Measurements from ENCODE around the gene LONRF3. TPM values are rescaled to one million over a fixed set of nuclear protein-coding genes. Genes with fewer than 3 reads are reported as not detected.
A peak's percentile ranks its signal among the peaks of the same experiment; 100 is the strongest.
"Not testable (repeated sequence)": the region's sequence is repeated elsewhere in the genome, so short reads cannot be mapped to it uniquely, and the experiment has no call there.

LONRF3 gene
- total RNA-seq, 2 experiments from 2014 or later: 1.6 TPM

DNA sequence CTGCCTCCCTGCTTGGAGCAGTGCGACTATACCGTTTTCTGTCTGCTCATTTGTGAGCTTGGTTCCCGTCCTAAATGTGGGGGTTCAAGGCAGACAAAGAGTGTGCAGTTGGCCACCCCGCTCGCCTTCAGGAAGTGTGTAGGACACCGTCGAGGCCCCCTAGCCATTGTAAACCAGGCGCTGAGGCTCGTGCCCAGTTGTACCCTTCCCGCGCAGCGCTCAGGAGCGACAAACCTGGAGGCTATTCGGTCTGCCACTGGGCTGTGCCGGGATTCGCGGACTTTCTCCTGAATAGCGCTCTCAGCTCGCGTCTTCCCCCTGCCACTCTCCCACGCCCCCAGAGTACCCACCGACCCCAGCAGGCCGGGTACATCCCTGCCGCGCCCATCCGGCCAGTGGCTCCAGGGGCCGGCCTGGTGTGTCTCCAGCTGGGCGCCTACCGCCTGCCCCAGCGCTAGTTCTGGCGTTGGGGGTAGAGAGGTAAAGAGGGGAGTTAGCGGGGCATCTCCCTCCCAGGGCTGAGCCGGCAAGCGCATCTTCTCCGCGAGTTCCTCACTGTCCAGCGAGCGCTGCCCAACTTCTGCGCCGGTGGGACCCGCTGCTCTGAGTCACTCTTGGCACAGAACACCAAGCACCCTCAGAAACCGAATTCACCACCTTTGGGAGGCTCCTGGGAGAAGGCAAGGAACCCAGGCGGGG lies 880 bp upstream of the LONRF3 start:
- Mint-ChIP-seq H3K4me1 (peaks cover 6% of the 10 kb centered on the region), H3K9me3 (no peaks in the 10 kb centered on the region), H3K36me3 (no peaks in the 10 kb centered on the region), H3K4me3 (no peak overlapping the region), H3K27ac (no peak overlapping the region), H3K27me3 (peaks cover 25% of the 10 kb centered on the region)
- DNase-seq: no peak
- no peak for ATAC-seq (ENCODE audit: low read depth)
- POLR2A ChIA-PET: interaction anchor here (0.5 kb wide), 1 partner anchor 850 kb away, joined by 3 read pairs; no protein-coding TSS in a partner anchor

DNA sequence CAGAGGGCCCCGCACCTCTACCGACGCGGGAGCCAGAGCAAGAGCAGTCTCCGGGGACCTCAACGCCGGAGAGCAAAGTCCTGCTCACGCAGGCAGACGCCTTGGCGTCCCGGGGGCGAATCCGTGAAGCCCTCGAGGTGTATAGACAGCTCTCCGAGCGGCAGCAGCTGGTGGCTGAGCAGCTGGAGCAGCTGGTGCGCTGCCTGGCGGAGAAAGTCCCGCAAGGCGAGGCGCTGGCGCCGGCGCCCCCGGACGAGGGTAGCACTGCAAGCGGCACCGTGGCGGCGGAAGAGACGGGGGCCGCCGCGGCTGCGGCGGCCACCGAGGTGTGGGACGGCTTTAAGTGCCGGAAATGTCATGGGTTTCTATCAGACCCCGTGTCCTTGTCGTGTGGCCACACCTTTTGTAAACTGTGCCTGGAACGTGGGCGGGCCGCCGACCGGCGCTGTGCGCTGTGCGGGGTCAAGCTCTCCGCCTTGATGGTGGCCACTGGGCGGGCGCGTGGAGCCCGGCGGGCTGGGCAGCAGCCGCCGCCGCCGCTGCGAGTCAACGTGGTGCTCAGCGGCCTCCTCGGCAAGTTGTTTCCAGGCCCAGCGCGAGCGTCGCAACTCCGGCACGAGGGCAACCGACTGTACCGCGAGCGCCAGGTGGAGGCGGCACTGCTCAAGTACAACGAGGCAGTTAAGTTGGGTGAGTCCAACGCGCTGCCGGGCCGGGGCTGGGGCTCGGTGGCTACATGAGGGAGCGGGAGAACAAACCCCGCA lies 672 bp downstream of the LONRF3 start:
- Mint-ChIP-seq H3K36me3 (no peaks in the 10 kb centered on the region), H3K4me1 (peaks cover 6% of the 10 kb centered on the region), H3K9me3 (no peaks in the 10 kb centered on the region), H3K27ac (peak overlapping the region; percentile 84), H3K4me3 (peak overlapping the region; percentile 86), H3K27me3 (peaks cover 25% of the 10 kb centered on the region)
- DNase-seq (peak; percentile 61), ATAC-seq (ENCODE audit: low read depth) (peak; percentile 63)
- POLR2A ChIA-PET: interaction anchor here (1.2 kb wide), 1 partner anchor 30 kb away, joined by 3 read pairs; no protein-coding TSS in a partner anchor

GRCh38 chrX:118975831-118976598 lies 1.6 kb downstream of the LONRF3 start:
- peaks cover 21% of the 10 kb centered on the region for H3K27me3 Mint-ChIP-seq
- POLR2A ChIA-PET: no interaction called here

GRCh38 chrX:118976599-118977340 lies 2.4 kb downstream of the LONRF3 start:
- Mint-ChIP-seq H3K4me1 (peaks cover 6% of the 10 kb centered on the region), H3K36me3 (no peaks in the 10 kb centered on the region), H3K9me3 (no peaks in the 10 kb centered on the region), H3K27ac (no peak overlapping the region), H3K4me3 (peak overlapping the region; percentile 42), H3K27me3 (peaks cover 21% of the 10 kb centered on the region)
- ATAC-seq (ENCODE audit: low read depth) (no peak), DNase-seq (peak; percentile 40)
- POLR2A ChIA-PET: no interaction called here

More at GRCh38 chrX:118975831-118976598, 1.6 kb downstream of the LONRF3 start:
- Mint-ChIP-seq H3K4me1 (peaks cover 6% of the 10 kb centered on the region), H3K9me3 (no peaks in the 10 kb centered on the region), H3K36me3 (no peaks in the 10 kb centered on the region), H3K27ac (peak overlapping the region; percentile 84), H3K4me3 (peak overlapping the region; percentile 86)
- ATAC-seq (ENCODE audit: low read depth): peak; percentile 46
- DNase-seq: peak; percentile 53

DNA sequence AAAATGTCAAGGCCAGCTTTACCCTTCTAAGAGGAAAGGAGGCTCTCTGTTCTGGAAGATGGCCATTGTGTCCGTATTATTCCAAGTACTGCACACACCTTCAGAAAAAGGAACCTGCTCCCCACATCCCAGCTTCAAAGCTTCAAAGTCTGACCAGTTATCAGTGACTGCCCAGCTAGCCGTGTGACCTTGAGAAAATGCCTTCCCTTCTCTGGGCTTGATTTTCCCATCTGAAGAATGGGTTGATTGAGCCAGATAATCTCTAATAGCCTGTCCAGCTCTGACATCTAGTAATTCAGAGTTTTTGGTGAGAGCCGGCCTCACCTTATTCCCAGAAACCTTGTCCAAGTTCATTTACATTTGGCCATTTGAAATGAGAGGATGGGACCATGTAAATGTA lies 3.0 kb downstream of the LONRF3 start:
- H3K27ac Mint-ChIP-seq: no peak overlapping the region
- POLR2A ChIA-PET: no interaction called here
- no peak for ATAC-seq (ENCODE audit: low read depth)
- no peaks in the 10 kb centered on the region for H3K36me3 Mint-ChIP-seq
- no peaks in the 10 kb centered on the region for H3K9me3 Mint-ChIP-seq
- H3K27me3 Mint-ChIP-seq: peaks cover 20% of the 10 kb centered on the region
- H3K4me1 Mint-ChIP-seq: peaks cover 6% of the 10 kb centered on the region
- DNase-seq: no peak
- no peak overlapping the region for H3K4me3 Mint-ChIP-seq

GRCh38 chrX:118978451-118978850 lies 4.0 kb downstream of the LONRF3 start:
- H3K9me3 Mint-ChIP-seq: no peaks in the 10 kb centered on the region
- no peak overlapping the region for H3K27ac Mint-ChIP-seq
- no peaks in the 10 kb centered on the region for H3K36me3 Mint-ChIP-seq
- POLR2A ChIA-PET: no interaction called here
- H3K4me3 Mint-ChIP-seq: no peak overlapping the region
- H3K27me3 Mint-ChIP-seq: peaks cover 10% of the 10 kb centered on the region
- H3K4me1 Mint-ChIP-seq: peaks cover 6% of the 10 kb centered on the region
- DNase-seq: no peak
- no peak for ATAC-seq (ENCODE audit: low read depth)

DNA sequence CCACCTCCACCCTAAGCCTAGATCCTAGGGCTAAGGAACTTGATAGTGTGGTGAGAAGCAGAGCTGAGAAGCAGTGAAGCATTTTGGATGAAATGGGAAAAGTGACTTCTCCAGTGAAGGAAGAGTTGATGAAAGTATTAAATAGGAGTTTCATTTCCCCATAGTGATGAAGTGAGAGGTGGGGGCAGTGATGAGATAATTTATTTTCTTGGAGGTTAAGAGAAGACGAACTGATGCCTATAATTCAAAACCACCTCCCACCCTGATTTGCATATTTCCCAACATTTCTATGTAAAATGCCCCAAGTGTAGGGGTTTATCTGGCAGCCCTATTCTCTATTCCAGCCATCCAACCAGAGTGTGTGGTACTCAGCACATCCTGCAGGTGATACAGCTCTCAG lies 6.3 kb downstream of the LONRF3 start:
- no peak for ATAC-seq (ENCODE audit: low read depth)
- H3K27me3 Mint-ChIP-seq: peaks cover 2% of the 10 kb centered on the region
- peaks cover under 1% of the 10 kb centered on the region for H3K4me1 Mint-ChIP-seq
- H3K9me3 Mint-ChIP-seq: no peaks in the 10 kb centered on the region
- no peaks in the 10 kb centered on the region for H3K36me3 Mint-ChIP-seq
- no peak for DNase-seq
- POLR2A ChIA-PET: no interaction called here
- no peak overlapping the region for H3K4me3 Mint-ChIP-seq
- H3K27ac Mint-ChIP-seq: no peak overlapping the region

GRCh38 chrX:118983513-118983912 lies 9.1 kb downstream of the LONRF3 start:
- no peaks in the 10 kb centered on the region for H3K27me3 Mint-ChIP-seq
- no peak overlapping the region for H3K27ac Mint-ChIP-seq
- H3K36me3 Mint-ChIP-seq: no peaks in the 10 kb centered on the region
- ATAC-seq (ENCODE audit: low read depth): no peak
- no peaks in the 10 kb centered on the region for H3K9me3 Mint-ChIP-seq
- no peaks in the 10 kb centered on the region for H3K4me1 Mint-ChIP-seq
- POLR2A ChIA-PET: no interaction called here
- DNase-seq: no peak
- no peak overlapping the region for H3K4me3 Mint-ChIP-seq

DNA sequence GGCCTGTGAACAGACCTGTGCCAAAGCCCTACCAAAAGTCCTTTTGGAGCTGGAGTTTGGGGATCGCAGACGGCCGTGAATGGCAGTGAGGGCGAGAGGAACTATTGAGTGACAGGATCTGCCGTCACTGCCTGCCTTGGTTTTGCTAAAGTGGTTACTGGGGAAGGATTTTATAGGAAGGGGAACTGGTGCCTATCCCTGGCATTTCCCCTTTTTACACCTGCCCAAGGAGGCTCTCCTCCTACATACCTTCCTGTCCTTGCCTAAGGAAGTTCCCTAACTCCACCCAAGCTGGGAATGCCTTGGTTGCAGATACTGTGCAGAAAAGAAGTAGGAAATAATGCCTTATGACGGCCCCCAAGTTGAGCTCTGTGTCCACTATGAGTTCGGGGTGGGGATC lies 14.5 kb downstream of the LONRF3 start:
- H3K27ac Mint-ChIP-seq: no peak overlapping the region
- no peaks in the 10 kb centered on the region for H3K9me3 Mint-ChIP-seq
- no peak for ATAC-seq (ENCODE audit: low read depth)
- POLR2A ChIA-PET: no interaction called here
- H3K36me3 Mint-ChIP-seq: no peaks in the 10 kb centered on the region
- H3K27me3 Mint-ChIP-seq: no peaks in the 10 kb centered on the region
- peaks cover 3% of the 10 kb centered on the region for H3K4me1 Mint-ChIP-seq
- DNase-seq: no peak
- no peak overlapping the region for H3K4me3 Mint-ChIP-seq

DNA sequence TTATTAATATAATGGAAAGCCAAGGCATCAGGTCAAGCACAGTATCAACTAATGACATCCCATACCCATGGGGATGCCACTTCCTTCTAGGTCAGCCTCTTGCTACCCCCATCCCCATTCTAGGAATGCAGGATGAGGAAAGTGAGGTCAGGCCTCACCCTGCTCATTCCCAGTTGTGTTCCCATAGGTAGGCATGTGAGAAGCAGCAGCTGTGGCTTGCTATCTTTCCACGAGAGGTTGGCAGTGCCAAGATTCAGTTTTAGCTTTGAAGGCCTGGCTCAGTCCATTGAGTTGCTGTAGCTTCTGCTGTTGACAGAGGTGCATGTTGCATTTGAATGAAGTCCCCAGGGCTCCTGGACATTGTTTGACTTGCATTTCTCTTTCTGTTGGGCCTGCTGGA lies 15.5 kb downstream of the LONRF3 start:
- H3K27ac Mint-ChIP-seq: no peak overlapping the region

DNA sequence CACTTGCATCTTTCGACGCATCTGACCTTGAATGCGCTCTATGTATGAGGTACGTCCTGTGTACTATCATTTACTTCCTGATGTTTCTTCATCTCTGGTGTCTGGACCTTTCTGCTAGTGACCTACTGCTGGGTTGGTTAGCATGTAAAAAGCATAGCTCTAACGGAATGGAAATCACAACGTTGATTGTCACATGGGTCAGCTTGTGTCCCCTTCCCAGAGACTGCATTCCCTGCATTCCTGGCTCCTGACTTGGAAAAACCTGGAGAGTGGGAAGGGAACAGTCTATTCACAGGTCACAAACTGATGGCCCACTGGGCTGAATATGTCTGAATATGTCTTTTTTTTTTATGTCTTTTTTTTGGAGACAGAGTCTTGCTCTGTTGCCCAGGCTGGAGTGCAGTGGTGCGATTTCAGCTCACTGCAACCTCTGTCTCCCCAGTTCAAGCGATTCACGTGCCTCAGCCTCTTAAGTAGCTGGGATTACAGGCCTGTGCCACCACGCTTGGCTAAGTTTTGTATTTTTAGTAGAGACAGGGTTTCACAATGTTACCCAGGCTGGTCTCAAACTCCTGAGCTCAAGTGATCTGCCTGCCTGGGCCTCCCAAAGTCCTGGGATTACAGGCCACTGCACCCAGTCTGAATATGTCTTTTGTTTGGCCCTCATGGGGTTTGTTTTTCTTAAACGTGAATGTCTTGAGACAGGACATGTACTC lies 16.3 kb downstream of the LONRF3 start:
- POLR2A ChIA-PET: no interaction called here
- H3K36me3 Mint-ChIP-seq: no peaks in the 10 kb centered on the region
- DNase-seq: no peak
- H3K4me3 Mint-ChIP-seq: no peak overlapping the region
- peaks cover 3% of the 10 kb centered on the region for H3K4me1 Mint-ChIP-seq
- H3K9me3 Mint-ChIP-seq: peaks cover 3% of the 10 kb centered on the region
- H3K27ac Mint-ChIP-seq: no peak overlapping the region
- no peak for ATAC-seq (ENCODE audit: low read depth)
- H3K27me3 Mint-ChIP-seq: no peaks in the 10 kb centered on the region

More for the DNA sequence above, 15.5 kb downstream of the LONRF3 start:
- DNase-seq: no peak
- POLR2A ChIA-PET: no interaction called here
- ATAC-seq (ENCODE audit: low read depth): no peak
- Mint-ChIP-seq H3K9me3 (no peaks in the 10 kb centered on the region), H3K4me3 (no peak overlapping the region), H3K36me3 (no peaks in the 10 kb centered on the region), H3K4me1 (peaks cover 3% of the 10 kb centered on the region), H3K27me3 (no peaks in the 10 kb centered on the region)

DNA sequence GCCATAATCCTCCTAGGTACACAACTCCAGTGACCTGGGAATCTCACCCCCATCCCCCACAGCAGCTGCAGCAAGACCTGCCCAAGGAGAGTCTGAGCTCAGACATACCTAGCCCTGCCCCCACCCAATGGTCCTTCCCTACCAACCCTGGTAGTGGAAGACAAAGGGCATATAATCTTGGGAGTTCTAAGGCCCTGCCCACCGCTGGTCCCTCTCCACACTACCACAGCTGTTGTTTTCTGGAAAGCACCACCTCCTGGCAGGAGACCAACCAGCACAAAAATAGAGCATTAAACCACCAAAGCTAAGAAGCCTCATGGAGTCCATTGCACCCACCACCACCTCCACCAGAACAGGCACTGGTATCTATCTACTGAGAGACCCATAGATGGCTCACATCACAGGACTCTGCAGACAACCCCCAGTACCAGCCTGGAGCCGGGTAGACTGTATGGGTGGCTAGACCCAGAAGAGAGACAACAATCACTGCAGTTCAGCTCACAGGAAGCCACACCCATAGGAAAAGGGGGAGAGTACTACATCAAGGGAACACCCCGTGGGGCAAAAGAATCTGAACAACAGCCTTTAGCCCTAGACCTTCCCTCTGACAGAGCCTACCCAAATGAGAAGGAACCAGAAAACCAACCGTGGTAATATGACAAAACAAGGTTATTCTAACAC lies 18.2 kb downstream of the LONRF3 start:
- H3K27ac Mint-ChIP-seq; DNase-seq; H3K4me1 Mint-ChIP-seq; H3K36me3 Mint-ChIP-seq; H3K27me3 Mint-ChIP-seq; H3K4me3 Mint-ChIP-seq; H3K9me3 Mint-ChIP-seq; ATAC-seq (ENCODE audit: low read depth); POLR2A ChIA-PET: not testable (repeated sequence)
